HEK293 (cell line): ENCODE results near the gene PLEKHA6.

ENCODE experiments used
- EGR2 ChIP-seq: fragments of 450-650 bp; formaldehyde crosslinking; IDR thresholded peaks from 2 replicates; pipeline ENCODE4 v1.5.1; 2016; ENCODE audit warnings: low read depth, missing biosample characterization, missing genetic modification characterization
- ZNF112 ChIP-seq: fragments of 450-650 bp; formaldehyde crosslinking; IDR thresholded peaks from 2 replicates; pipeline ENCODE4 v1.5.0; 2017; ENCODE audit warnings: missing biosample characterization, missing genetic modification characterization
- ZNF426 ChIP-seq: fragments of 450-650 bp; formaldehyde crosslinking; IDR thresholded peaks from 2 replicates; pipeline ENCODE4 v1.5.1; 2017; ENCODE audit warnings: missing biosample characterization, missing genetic modification characterization, mild to moderate bottlenecking, inconsistent platforms, moderate library complexity
- ZNF473 ChIP-seq: fragments of 450-650 bp; formaldehyde crosslinking; IDR thresholded peaks from 2 replicates; pipeline ENCODE4 v1.5.1; 2017; ENCODE audit warnings: missing biosample characterization, missing genetic modification characterization
- ZNF776 ChIP-seq: fragments of 450-650 bp; formaldehyde crosslinking; IDR thresholded peaks from 2 replicates; pipeline ENCODE4 v1.5.0; 2017; ENCODE audit warnings: missing biosample characterization, missing genetic modification characterization, borderline replicate concordance
- ZNF785 ChIP-seq: fragments of 450-650 bp; formaldehyde crosslinking; IDR thresholded peaks from 2 replicates; pipeline ENCODE4 v1.5.1; 2016; ENCODE audit warnings: missing biosample characterization, missing genetic modification characterization
- TF ChIP-seq, protein P1 (sequence below): fragments of 450-650 bp; formaldehyde crosslinking; IDR thresholded peaks from 2 replicates; pipeline ENCODE4 v1.5.1; 2016; ENCODE audit warnings: missing biosample characterization, missing genetic modification characterization
- TF ChIP-seq, protein P2 (sequence below): fragments of 450-650 bp; formaldehyde crosslinking; IDR thresholded peaks from 2 replicates; pipeline ENCODE4 v1.5.1; 2016; ENCODE audit warnings: missing biosample characterization, missing genetic modification characterization
- TF ChIP-seq, protein P3 (sequence below): fragments of 450-650 bp; formaldehyde crosslinking; IDR thresholded peaks from 2 replicates; pipeline ENCODE4 v1.5.1; 2016; ENCODE audit warnings: missing biosample characterization, missing genetic modification characterization
- TF ChIP-seq, protein P4 (sequence below): fragments of 450-650 bp; formaldehyde crosslinking; IDR thresholded peaks from 2 replicates; pipeline ENCODE4 v1.5.1; 2016; ENCODE audit warnings: missing biosample characterization, missing genetic modification characterization, borderline replicate concordance
- TF ChIP-seq, protein P5 (sequence below): fragments of 450-650 bp; formaldehyde crosslinking; IDR thresholded peaks from 2 replicates; pipeline ENCODE4 v1.5.1; 2016; ENCODE audit warnings: missing biosample characterization, missing genetic modification characterization
- TF ChIP-seq, protein P6 (sequence below): fragments of 450-650 bp; formaldehyde crosslinking; IDR thresholded peaks from 2 replicates; pipeline ENCODE4 v1.5.1; 2016; ENCODE audit warnings: missing biosample characterization, missing genetic modification characterization, low read depth

DNA sequence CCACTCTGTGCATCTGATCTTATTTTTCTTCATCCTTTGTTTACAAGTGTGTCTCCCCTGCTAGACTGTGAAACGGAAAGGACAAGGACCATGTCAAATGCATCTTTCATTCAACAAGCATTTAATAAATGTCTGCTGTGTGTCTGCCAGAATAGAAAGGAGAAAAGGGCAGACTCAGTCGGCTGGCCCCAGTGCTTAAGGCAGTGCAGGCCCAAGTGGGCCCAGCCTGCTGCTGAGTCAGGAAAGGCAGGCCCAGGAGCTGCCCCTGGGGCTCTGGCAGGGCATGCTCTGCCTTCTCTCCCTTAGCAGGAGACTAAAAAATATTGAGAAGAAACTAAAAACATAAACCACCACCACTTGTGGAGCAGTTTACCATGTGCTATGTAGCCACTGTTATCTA lies 38.1 kb downstream of the PLEKHA6 start:
- TF ChIP-seq, protein P1, sequence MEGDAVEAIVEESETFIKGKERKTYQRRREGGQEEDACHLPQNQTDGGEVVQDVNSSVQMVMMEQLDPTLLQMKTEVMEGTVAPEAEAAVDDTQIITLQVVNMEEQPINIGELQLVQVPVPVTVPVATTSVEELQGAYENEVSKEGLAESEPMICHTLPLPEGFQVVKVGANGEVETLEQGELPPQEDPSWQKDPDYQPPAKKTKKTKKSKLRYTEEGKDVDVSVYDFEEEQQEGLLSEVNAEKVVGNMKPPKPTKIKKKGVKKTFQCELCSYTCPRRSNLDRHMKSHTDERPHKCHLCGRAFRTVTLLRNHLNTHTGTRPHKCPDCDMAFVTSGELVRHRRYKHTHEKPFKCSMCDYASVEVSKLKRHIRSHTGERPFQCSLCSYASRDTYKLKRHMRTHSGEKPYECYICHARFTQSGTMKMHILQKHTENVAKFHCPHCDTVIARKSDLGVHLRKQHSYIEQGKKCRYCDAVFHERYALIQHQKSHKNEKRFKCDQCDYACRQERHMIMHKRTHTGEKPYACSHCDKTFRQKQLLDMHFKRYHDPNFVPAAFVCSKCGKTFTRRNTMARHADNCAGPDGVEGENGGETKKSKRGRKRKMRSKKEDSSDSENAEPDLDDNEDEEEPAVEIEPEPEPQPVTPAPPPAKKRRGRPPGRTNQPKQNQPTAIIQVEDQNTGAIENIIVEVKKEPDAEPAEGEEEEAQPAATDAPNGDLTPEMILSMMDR (tag by site-specific recombination) = no peak
- no peak for TF ChIP-seq ZNF776 (tag by site-specific recombination)
- no peak for TF ChIP-seq ZNF785 (tag by site-specific recombination)
- no peak for TF ChIP-seq EGR2 (tag by site-specific recombination)
- TF ChIP-seq ZNF426 (tag by site-specific recombination) = no peak
- TF ChIP-seq, protein P2, sequence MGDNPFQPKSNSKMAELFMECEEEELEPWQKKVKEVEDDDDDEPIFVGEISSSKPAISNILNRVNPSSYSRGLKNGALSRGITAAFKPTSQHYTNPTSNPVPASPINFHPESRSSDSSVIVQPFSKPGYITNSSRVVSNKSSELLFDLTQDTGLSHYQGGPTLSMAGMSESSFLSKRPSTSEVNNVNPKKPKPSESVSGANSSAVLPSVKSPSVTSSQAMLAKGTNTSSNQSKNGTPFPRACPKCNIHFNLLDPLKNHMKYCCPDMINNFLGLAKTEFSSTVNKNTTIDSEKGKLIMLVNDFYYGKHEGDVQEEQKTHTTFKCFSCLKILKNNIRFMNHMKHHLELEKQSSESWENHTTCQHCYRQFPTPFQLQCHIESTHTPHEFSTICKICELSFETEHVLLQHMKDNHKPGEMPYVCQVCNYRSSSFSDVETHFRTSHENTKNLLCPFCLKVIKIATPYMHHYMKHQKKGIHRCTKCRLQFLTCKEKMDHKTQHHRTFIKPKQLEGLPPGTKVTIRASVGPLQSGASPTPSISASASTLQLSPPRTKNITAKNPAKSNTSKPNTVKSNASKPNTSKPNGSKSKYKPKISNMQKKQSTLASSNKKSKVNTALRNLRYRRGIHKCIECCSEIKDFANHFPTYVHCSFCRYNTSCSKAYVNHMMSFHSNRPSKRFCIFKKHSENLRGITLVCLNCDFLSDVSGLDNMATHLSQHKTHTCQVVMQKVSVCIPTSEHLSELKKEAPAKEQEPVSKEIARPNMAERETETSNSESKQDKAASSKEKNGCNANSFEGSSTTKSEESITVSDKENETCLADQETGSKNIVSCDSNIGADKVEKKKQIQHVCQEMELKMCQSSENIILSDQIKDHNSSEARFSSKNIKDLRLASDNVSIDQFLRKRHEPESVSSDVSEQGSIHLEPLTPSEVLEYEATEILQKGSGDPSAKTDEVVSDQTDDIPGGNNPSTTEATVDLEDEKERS (tag by site-specific recombination) = no peak
- TF ChIP-seq, protein P3, sequence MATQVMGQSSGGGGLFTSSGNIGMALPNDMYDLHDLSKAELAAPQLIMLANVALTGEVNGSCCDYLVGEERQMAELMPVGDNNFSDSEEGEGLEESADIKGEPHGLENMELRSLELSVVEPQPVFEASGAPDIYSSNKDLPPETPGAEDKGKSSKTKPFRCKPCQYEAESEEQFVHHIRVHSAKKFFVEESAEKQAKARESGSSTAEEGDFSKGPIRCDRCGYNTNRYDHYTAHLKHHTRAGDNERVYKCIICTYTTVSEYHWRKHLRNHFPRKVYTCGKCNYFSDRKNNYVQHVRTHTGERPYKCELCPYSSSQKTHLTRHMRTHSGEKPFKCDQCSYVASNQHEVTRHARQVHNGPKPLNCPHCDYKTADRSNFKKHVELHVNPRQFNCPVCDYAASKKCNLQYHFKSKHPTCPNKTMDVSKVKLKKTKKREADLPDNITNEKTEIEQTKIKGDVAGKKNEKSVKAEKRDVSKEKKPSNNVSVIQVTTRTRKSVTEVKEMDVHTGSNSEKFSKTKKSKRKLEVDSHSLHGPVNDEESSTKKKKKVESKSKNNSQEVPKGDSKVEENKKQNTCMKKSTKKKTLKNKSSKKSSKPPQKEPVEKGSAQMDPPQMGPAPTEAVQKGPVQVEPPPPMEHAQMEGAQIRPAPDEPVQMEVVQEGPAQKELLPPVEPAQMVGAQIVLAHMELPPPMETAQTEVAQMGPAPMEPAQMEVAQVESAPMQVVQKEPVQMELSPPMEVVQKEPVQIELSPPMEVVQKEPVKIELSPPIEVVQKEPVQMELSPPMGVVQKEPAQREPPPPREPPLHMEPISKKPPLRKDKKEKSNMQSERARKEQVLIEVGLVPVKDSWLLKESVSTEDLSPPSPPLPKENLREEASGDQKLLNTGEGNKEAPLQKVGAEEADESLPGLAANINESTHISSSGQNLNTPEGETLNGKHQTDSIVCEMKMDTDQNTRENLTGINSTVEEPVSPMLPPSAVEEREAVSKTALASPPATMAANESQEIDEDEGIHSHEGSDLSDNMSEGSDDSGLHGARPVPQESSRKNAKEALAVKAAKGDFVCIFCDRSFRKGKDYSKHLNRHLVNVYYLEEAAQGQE (tag by site-specific recombination) = no peak
- TF ChIP-seq, protein P4, sequence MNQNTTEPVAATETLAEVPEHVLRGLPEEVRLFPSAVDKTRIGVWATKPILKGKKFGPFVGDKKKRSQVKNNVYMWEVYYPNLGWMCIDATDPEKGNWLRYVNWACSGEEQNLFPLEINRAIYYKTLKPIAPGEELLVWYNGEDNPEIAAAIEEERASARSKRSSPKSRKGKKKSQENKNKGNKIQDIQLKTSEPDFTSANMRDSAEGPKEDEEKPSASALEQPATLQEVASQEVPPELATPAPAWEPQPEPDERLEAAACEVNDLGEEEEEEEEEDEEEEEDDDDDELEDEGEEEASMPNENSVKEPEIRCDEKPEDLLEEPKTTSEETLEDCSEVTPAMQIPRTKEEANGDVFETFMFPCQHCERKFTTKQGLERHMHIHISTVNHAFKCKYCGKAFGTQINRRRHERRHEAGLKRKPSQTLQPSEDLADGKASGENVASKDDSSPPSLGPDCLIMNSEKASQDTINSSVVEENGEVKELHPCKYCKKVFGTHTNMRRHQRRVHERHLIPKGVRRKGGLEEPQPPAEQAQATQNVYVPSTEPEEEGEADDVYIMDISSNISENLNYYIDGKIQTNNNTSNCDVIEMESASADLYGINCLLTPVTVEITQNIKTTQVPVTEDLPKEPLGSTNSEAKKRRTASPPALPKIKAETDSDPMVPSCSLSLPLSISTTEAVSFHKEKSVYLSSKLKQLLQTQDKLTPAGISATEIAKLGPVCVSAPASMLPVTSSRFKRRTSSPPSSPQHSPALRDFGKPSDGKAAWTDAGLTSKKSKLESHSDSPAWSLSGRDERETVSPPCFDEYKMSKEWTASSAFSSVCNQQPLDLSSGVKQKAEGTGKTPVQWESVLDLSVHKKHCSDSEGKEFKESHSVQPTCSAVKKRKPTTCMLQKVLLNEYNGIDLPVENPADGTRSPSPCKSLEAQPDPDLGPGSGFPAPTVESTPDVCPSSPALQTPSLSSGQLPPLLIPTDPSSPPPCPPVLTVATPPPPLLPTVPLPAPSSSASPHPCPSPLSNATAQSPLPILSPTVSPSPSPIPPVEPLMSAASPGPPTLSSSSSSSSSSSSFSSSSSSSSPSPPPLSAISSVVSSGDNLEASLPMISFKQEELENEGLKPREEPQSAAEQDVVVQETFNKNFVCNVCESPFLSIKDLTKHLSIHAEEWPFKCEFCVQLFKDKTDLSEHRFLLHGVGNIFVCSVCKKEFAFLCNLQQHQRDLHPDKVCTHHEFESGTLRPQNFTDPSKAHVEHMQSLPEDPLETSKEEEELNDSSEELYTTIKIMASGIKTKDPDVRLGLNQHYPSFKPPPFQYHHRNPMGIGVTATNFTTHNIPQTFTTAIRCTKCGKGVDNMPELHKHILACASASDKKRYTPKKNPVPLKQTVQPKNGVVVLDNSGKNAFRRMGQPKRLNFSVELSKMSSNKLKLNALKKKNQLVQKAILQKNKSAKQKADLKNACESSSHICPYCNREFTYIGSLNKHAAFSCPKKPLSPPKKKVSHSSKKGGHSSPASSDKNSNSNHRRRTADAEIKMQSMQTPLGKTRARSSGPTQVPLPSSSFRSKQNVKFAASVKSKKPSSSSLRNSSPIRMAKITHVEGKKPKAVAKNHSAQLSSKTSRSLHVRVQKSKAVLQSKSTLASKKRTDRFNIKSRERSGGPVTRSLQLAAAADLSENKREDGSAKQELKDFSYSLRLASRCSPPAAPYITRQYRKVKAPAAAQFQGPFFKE (tag by site-specific recombination) = no peak
- TF ChIP-seq ZNF473 (tag by site-specific recombination) = no peak
- TF ChIP-seq, protein P5, sequence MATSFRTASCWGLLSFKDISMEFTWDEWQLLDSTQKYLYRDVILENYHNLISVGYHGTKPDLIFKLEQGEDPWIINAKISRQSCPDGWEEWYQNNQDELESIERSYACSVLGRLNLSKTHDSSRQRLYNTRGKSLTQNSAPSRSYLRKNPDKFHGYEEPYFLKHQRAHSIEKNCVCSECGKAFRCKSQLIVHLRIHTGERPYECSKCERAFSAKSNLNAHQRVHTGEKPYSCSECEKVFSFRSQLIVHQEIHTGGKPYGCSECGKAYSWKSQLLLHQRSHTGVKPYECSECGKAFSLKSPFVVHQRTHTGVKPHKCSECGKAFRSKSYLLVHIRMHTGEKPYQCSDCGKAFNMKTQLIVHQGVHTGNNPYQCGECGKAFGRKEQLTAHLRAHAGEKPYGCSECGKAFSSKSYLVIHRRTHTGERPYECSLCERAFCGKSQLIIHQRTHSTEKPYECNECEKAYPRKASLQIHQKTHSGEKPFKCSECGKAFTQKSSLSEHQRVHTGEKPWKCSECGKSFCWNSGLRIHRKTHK (tag by site-specific recombination) = no peak
- TF ChIP-seq, protein P6, sequence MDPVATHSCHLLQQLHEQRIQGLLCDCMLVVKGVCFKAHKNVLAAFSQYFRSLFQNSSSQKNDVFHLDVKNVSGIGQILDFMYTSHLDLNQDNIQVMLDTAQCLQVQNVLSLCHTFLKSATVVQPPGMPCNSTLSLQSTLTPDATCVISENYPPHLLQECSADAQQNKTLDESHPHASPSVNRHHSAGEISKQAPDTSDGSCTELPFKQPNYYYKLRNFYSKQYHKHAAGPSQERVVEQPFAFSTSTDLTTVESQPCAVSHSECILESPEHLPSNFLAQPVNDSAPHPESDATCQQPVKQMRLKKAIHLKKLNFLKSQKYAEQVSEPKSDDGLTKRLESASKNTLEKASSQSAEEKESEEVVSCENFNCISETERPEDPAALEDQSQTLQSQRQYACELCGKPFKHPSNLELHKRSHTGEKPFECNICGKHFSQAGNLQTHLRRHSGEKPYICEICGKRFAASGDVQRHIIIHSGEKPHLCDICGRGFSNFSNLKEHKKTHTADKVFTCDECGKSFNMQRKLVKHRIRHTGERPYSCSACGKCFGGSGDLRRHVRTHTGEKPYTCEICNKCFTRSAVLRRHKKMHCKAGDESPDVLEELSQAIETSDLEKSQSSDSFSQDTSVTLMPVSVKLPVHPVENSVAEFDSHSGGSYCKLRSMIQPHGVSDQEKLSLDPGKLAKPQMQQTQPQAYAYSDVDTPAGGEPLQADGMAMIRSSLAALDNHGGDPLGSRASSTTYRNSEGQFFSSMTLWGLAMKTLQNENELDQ = no peak
- TF ChIP-seq ZNF112 (tag by site-specific recombination) = no peak
